GM18858 (cell line): ENCODE results near the gene PRDM2.

Experiments
- ATAC-seq: cut with Tn5 transposase; IDR thresholded peaks from one replicate; pipeline ENCODE4 v1.9.1; 2021; ENCODE audit not compliant: unreplicated experiment

PRDM2 gene

DNA sequence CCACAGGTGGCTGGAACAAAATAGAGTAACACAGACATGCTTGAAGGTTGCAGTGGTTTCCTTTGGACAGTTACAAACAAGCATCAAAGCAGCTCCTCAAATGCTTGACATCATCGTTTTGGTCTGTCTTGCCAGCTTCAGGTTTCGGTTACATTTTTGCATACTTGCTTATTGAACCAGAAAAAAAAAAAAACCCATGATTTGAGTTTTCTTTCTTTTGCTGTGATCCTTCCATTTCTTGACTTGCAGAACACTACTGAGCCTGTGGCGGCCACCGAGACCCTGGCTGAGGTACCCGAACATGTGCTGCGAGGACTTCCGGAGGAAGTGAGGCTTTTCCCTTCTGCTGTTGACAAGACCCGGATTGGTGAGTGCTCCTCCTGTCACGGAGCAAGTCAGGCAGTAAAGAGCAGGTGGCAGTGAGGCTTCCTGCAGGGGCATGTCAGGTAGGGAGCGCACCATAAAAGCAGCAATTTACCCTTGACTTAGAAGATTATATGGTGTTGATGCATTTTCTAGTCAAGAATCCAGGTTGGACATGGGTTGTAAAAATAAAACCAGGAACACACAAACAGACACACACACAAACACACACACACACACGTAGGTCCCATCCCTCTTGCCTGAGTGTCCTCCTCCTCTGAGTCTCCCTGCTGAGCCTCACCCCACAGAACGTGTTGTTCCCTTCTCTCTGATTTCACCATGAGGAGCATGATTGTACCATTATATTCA is 30.9 kb downstream of the PRDM2 start:
- peak; percentile 82 for ATAC-seq

DNA sequence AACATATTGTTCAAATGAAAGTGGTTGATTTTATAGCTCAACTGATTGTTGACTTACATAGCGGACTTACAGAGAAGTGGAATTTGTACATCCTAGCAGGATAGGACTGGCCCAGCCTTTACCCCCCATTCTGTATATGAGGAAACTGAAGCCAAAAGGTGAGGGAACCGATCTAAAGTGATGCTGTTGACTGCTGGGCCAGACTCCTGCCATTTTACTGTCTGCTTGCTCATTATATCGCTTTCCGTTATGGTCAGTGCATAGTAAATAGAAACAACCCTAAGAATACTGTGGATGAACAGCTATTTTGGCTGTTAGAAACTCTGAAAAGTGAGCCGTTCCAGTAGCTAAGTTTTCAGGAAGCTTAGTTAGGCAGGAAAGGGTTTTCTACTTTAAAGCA is 31.9 kb downstream of the PRDM2 start:
- ATAC-seq, result no peak

DNA sequence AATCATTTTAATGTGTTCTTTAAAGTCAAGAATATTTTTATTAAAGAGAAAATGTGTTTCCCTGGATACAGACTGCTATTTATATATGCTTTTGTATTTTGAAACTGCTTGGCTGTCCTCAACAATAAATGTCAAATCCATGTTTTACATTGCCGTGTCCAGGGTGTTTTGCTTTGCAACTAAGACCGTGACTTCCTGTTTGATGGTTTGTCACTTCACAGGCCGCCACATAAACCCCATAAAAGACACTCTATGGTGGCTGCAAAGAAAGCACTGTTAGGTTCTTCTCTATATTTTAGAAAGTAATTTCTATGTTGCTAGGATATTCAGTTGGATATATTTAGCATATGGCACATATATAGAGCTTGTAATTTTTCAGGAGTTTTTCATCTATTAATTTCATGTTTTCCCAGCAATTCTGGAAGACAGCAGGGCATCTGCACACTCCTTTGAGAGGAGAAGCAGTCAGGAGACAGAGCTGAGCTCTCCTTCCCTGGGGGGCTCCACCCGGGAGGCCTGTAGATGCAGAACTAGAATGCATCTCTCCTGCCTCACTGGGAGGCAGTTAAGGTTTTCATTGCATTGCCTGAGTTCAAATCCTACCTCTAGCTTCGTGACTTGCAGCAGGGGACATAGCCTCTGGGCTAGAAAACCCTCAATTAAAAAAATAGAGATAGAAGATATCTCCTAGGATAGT is 33.1 kb downstream of the PRDM2 start:
- no peak for ATAC-seq

DNA sequence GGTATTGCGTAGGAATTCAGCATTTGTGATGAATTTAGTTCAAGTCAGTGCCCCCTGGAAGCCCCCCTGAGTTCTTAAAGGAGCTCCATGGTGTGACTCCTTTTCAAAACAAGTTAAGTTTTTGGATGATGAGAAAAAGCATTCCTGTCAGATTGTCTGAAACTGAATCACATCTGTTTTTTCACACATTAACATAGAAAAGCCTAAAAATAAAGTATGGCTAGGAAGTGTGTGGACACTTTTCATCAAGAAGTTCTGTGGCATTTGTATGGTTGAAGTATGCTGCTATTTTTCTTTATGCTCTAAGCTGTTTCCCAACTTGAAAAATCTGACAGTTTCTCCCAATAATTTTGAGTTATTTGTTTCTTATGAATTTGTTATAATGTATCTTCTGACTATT is 33.7 kb downstream of the PRDM2 start:
- ATAC-seq, result no peak

DNA sequence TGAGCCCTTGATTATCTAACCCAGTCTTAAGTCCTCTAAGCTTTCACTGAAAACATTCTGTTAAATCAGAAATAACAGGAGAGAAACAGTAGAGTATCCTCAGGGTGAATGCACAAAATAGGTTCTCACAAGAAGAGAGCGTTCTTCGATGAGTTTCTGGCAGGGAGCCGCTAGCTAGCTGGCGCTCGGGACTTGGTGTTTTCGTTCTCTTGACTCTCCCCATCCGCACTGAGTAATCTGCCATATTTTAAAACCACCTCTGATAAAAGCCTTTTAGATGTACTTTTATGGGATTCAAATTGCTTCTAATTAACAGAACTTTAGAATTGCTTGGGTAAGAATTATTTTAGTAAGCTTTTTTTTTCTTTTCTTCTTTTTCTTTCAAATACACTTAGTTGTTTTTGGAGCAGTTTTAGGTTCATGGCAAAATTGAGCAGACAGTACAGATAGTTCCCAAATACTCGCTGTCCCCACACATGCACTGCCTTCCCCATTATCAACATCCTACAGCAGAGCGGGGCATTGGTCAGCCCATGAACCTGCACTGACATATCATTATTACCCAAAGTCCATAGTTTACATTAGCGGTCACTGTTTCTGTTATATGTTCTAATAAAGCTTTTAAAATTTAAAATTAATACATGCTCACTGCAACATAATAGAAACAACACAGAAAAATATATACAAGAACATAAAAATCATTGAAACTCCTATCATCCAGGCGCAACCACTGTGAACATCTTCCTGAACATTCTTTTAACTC is 35.4 kb downstream of the PRDM2 start:
- ATAC-seq, result no peak

DNA sequence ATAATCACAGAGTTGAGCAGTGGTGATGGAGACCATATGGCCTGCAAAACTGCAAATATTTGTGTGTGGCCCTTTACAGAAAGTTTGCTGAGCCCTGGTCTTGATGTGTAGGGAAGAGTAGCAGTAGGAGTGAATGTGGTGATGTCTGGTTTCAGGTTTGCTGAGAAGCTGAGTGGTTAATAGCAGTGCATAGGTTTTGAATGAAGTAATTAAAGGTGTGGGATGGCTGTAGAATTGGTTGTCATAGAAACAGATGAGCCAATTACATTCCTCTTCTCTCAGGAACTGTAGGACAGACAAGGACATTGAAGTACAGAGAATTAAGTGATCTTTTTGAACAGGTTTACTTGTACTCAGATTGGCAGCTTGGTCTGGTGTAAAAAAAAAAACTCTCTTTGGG is 37.4 kb downstream of the PRDM2 start:
- ATAC-seq, result no peak

DNA sequence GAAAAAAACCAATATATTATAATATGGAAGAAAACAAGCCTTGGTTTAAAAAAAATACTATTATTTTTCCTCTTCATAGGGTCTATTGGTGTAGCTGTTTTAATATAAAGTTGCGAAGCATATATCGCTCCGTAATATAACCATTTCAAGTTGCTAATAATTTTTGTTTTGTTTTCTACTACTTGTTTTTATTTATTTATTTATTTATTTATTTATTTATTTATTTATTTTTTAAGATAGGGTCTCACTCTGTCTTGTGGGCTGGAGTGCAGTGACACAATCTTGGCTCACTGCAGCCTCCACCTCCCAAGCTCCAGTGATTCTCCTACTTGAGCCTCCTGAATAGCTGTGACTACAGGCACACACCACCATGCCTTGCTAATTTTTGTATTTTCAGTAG is 46.4 kb downstream of the PRDM2 start:
- ATAC-seq, result no peak

DNA sequence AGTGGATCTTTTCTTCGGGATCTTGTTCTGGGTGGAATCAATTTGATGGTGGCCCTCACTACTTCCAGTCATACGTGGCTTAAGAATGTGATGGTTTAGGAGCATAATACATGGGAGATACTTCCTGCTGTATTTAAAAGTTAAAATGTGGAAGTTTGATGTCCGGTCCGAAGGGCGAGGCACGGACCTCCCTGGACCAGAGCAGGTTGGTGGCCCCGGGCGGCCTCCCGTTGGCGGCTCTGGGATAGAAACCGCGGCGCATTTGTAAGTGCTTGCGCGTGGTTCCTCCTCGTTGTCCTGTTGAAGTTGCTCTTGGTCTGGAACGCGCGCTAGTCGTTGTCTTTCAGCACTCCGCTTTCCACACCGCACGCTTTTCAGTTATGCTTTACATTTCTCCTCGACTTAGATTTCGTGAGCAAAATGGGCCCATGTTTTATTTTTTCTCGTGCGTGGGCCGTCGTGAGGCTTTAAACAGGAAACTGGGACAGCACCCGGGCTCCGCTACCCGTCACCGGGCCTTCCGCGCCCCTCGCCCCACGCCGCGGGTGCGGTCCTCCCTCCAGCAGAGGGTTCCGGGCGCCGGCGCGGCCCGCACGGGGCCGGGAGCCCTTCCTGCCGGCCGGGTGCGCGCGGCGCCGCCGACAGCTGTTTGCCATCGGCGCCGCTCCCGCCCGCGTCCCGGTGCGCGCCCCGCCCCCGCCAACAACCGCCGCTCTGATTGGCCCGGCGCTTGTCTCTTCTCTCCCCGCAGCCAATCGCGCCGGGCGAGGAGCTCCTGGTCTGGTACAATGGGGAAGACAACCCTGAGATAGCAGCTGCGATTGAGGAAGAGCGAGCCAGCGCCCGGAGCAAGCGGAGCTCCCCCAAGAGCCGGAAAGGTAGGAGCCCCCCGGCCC is 48.9 kb downstream of the PRDM2 start:
- peak; percentile 67 for ATAC-seq

DNA sequence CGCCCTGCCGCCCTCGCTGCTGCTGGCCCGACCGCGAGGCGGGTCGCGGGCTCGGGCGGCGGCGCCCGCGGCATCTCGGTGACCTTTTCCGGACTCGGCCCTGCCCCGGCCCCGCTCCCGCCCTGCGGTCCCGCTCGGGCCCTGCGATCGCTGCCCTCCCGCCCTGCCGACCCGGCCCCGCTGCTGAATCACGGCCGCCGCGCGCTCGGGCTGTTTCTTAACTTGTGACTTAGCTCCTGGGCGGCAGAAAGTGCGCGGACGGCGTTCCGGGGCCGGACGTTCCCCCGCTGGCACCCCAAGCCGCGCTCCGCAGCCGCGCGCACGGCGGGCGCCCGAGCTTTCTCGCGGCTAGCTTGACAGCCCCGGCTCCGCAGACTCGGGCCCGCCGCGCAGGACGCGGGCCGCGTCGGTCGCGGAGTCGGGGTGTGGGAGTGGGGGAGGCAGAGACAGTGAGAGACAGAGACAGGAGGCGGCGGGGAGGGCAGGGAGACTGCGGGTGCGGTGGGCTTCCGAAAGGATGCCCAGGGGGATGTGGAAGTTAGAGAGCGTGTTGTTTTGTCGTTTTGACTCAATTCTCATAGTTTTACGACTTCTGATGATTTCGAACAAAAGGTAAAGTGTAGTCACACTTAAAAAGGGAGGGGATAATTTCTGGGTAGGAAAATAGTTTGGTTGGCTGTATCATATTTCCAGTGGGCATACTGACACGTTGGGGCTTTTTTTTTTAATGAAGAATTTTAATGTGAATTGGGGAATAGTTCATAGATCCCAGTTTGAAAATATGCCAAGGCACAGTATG is 49.8 kb downstream of the PRDM2 start:
- ATAC-seq, result peak; percentile 5

DNA sequence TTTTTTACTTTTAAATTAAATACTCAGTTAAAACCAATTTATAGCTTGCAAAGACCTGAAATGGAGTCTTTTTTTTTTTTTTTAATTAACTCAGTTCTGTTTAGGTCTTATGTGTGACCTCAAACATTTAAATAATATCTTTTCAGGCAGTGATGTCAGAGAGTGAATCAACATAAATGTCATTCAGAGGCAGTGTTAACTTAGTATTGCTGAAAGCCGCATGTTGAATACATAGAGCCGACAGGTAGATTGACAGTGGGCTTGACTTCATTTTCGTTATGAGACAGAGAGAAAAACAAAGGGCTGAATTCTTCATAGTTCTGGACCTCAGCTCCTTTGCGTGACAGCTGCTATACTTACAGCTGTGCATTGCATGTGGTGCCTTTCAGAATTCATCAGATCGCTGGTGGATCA is 51.5 kb downstream of the PRDM2 start:
- ATAC-seq, result no peak

DNA sequence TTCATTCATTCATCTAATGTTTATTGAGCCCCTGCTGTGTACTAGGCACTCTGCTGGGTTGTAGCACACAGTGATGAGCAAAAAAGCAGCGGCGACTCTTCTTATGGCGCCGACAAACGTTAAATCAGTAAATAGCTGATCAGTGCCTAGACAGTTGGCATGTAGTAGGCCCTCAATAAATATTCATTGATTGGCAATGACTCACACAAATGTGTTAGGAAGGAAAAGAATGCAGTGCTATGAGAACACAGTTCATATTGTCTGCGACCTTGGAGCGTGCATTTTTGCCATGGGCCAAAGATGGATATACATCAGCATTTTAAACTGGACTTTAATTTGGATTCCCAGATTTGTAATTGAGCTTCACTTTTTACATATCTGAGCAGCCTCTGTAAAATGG is 52.0 kb downstream of the PRDM2 start:
- ATAC-seq, result no peak

DNA sequence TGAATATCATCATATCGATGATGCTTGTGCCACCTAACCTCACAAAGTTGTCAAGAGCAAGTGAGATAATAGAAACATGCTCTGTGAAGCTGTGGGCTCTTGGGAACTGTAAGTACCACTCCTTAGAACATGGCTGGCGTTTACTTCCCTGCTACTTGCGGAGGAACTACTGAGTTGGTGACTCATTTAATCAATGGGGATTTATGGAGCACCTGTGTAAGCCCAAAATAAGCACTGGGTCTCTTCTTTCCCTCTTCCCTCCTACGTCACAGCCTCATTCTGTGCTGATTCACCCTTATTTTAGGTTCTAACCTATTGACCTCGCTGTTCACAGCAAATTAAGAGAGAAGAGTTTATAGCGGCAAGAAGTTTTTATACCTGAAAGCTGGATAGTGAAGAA is 52.9 kb downstream of the PRDM2 start:
- ATAC-seq, result no peak

DNA sequence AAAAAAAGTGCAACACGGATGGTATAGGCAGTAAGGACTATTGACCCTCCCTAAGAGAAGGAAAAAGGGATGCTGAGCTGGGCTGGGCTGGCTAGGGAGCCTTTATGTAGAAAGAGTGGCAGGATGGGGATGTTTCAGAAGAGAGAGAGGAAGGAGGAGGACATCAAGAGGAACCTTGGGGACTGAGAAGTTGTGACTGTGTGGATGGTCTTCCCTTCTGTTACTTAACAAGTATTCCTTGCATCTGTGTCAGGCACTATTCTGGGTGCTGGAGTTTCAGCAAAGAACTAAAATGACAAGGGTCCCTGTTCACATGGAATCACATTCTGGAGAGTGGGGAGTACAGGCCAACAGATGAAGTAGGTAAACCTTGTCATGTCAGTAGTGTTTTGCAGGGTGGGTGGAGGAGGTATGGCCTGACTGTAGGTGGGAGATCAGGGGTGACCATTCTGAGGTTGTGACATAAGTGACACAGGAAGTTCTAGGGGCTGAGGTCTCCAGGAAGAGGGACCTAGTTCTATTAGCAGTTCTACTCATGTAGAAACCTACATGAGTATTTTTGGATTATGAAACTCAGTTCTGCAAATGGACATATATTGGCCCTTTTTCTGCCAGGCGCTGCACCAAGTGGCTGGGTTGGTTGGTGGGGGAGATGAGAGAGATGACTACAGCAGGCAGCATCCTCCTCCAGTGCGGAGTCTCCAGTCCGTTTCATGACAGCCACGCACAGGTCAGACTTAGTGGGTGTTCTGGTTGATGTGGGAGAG is 53.8 kb downstream of the PRDM2 start:
- peak; percentile 28 for ATAC-seq

DNA sequence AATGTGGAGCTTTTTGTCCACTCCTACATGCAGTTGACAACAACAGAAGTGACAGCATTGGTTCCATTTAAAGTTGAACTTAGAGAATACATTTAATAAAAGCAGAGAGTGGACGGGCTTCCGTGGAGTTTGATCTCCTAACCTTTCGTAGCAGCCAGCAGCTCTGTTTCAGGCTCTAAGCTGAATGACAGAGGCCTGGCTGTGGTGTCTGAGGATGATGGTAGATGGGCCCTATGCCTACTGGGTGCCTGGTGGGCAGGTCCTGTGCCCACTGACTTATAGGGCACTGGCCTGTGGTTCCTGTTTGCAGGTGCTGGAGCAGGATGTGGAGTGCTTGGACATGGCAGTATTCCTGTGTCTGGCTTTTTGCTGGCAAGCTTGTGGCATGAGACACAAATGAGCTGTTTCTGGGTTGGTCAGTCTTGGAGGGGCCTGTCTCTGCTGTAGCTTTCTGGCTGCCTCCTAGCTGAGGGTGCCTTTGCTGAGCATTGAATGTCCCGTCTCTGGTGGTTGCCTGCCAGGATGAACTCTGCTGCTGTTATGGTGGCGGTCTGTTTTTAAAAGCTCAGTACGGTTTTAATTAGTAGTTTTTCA is 54.6 kb downstream of the PRDM2 start:
- no peak for ATAC-seq

DNA sequence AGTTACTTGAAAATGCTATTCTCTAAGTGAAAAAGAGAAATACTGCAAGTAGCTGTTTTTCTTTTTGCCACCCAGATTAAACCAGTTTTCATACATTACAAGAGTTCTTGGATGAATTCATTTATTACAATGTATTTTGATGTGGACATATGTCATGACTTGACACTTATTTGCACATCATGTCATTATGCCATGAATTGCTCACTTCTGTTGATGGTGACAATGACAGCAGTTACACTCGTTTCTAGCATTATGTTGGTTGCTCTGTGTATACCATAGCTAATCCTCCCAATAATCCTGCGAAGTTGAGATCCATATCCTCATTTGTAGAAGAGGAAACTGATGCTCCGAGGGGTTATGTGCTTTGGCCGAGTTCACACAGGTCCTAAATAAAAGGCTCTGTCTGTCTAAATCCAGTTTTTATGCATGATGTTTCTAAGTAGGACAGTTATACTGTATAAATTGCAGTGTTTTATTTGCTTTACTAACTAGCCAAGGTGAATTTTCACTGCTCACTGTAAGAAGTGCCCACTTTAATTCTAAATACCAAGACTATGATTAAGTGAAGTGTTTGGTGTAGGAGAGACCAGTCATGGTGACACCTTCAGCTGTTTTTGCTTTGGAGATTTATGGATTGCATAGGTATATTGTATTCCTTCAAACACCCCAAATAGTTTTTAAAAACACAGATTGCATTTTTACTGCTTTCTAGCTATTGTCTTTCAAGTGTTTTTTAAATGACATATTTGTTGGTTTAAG is 56.7 kb downstream of the PRDM2 start:
- ATAC-seq, result no peak

DNA sequence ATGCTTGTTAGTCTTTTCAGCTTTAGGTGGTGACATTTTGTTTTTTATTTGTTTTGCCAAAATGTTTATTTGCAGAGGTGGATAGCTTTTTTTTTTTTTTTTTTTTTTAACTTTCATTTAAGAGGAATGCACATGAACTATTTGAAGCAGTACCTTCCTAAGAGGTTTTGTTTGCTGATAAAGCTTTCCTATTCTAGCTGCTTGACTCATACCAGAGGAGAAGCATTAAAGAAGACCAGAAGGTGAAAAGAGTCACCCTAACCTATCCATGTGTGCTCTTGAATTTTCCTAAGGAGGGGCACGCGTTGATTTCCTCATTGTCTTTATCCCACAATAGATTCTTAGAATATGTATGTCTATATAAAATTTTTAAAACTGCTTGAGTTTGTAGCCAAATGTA is 57.7 kb downstream of the PRDM2 start:
- ATAC-seq, result no peak

DNA sequence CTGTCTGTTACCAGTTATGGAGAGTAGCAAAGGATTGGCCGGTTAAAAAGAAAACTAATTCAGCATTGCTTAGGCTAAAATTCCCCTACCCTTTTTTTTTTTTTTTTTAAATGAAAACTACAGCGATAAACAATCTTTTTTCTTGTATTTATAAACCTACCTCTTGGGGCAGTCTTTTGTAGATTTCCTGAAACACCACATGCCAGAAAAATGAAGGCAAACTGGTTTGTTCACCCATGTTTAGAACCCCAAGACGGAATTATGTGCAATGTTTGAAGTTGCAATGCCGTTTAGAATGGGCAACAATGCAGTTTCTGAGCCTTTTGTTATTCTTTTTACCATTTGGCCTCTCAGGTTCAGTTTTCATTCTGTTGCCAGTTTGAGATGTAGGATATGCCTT is 59.1 kb downstream of the PRDM2 start:
- no peak for ATAC-seq

DNA sequence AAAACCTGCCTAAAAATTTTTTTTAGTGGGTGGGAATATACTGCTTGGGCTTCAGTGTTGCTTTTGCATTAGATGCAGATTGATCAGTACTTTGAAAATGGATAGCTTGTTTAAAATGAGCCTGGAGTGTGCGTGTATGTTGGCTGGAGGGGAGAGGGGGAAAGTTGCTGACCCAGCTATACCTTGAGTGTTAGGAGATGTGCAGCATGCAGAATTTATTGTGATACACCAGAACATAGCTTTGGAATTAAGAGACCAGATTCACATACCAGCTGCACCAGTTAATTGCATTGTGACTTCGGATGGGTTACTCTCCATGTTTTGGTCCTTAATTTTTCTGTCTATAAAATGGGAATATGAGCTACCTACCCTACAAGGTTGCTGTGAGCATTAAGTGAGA is 60.4 kb downstream of the PRDM2 start:
- ATAC-seq, result no peak
